MG63 (cell line): ENCODE measurements around the gene RNF212. TPM values are rescaled to one million over a fixed set of nuclear protein-coding genes. Genes with fewer than 3 reads are reported as not detected.

Experiments used
- DNase-seq: peaks from one replicate; pipeline ENCODE4 v3.0.0-alpha.2; 2020
- H3K27me3 ChIP-seq: fragments of 250-450 bp; sonication (Bioruptor Pico); 2 replicates; pipeline ENCODE4 v1.5.1; 2020; ENCODE audit warnings: mild to moderate bottlenecking, moderate library complexity
- H3K36me3 ChIP-seq: fragments of 250-450 bp; sonication (Bioruptor Pico); 2 replicates; pipeline ENCODE4 v1.5.1; 2020; ENCODE audit warnings: mild to moderate bottlenecking, moderate library complexity
- H3K4me3 ChIP-seq: fragments of 250-450 bp; sonication (Bioruptor Pico); 2 replicates; pipeline ENCODE4 v1.5.1; 2020; ENCODE audit warnings: mild to moderate bottlenecking, moderate library complexity
- H3K9me3 ChIP-seq: fragments of 250-450 bp; sonication (Bioruptor Pico); 2 replicates; pipeline ENCODE4 v1.5.1; 2020; ENCODE audit warnings: mild to moderate bottlenecking, moderate library complexity
- total RNA-seq: library from RNA; depleted of rRNA; stranded (reverse); fragments of >200 nt; shearing (Covaris generic); gene quantifications from 2 replicates; pipeline ENCODE4 v1.2.3, GENCODE V29; 2014; ENCODE audit warnings: low replicate concordance

The RNF212 gene
- total RNA-seq, 1 experiment from 2014 or later: not detected

GRCh38 chr4:1040344-1041146 is 72.8 kb downstream of the RNF212 start:
- Histone ChIP-seq H3K36me3 (no peaks in the 10 kb centered on the region), H3K4me3 (no peak overlapping the region), H3K9me3 (no peaks in the 10 kb centered on the region), H3K27me3 (no peaks in the 10 kb centered on the region)
- DNase-seq: no peak

- no peaks in the 10 kb centered on the region for H3K36me3 ChIP-seq
- peak; percentile 79 for DNase-seq
- no peaks in the 10 kb centered on the region for H3K27me3 ChIP-seq
- no peaks in the 10 kb centered on the region for H3K9me3 ChIP-seq
- H3K4me3 ChIP-seq: no peak overlapping the region
These were observed 73.6 kb downstream of the RNF212 start for GRCh38 chr4:1039493-1040343.

GRCh38 chr4:1038948-1039492 is 74.3 kb downstream of the RNF212 start:
- H3K36me3 ChIP-seq: no peaks in the 10 kb centered on the region
- no peak overlapping the region for H3K4me3 ChIP-seq
- no peak for DNase-seq
- no peaks in the 10 kb centered on the region for H3K9me3 ChIP-seq
- no peaks in the 10 kb centered on the region for H3K27me3 ChIP-seq

GRCh38 chr4:1036976-1037810 is 76.2 kb downstream of the RNF212 start:
- DNase-seq: no peak
- H3K36me3 ChIP-seq: no peaks in the 10 kb centered on the region
- H3K9me3 ChIP-seq: no peaks in the 10 kb centered on the region
- no peak overlapping the region for H3K4me3 ChIP-seq
- H3K27me3 ChIP-seq: no peaks in the 10 kb centered on the region

- H3K4me3 ChIP-seq: no peak overlapping the region
- H3K27me3 ChIP-seq: no peaks in the 10 kb centered on the region
- no peaks in the 10 kb centered on the region for H3K9me3 ChIP-seq
- no peak for DNase-seq
- H3K36me3 ChIP-seq: no peaks in the 10 kb centered on the region
These were observed 77.3 kb downstream of the RNF212 start for GRCh38 chr4:1036095-1036494.

- Histone ChIP-seq H3K27me3 (no peaks in the 10 kb centered on the region), H3K36me3 (no peaks in the 10 kb centered on the region), H3K9me3 (no peaks in the 10 kb centered on the region), H3K4me3 (peak overlapping the region; percentile 21)
- peak; percentile 66 for DNase-seq
These were observed 77.9 kb downstream of the RNF212 start for GRCh38 chr4:1035510-1035909.

- H3K36me3 ChIP-seq: no peaks in the 10 kb centered on the region
- H3K9me3 ChIP-seq: no peaks in the 10 kb centered on the region
- H3K4me3 ChIP-seq: peak overlapping the region; percentile 27
- peak; percentile 96 for DNase-seq
- H3K27me3 ChIP-seq: no peaks in the 10 kb centered on the region
These were observed 79.4 kb downstream of the RNF212 start for GRCh38 chr4:1033840-1034551.

GRCh38 chr4:1032861-1033260 is 80.5 kb downstream of the RNF212 start:
- Histone ChIP-seq H3K36me3 (no peaks in the 10 kb centered on the region), H3K4me3 (no peak overlapping the region), H3K9me3 (no peaks in the 10 kb centered on the region), H3K27me3 (no peaks in the 10 kb centered on the region)
- no peak for DNase-seq

GRCh38 chr4:1031956-1032795 is 81.2 kb downstream of the RNF212 start:
- Histone ChIP-seq H3K27me3 (no peaks in the 10 kb centered on the region), H3K4me3 (no peak overlapping the region), H3K9me3 (no peaks in the 10 kb centered on the region), H3K36me3 (no peaks in the 10 kb centered on the region)
- peak; percentile 58 for DNase-seq

- Histone ChIP-seq H3K9me3 (no peaks in the 10 kb centered on the region), H3K27me3 (no peaks in the 10 kb centered on the region), H3K4me3 (no peak overlapping the region), H3K36me3 (no peaks in the 10 kb centered on the region)
- DNase-seq: no peak
These were observed 82.0 kb downstream of the RNF212 start for GRCh38 chr4:1031346-1031745.

GRCh38 chr4:1030559-1030958 is 82.8 kb downstream of the RNF212 start:
- H3K27me3 ChIP-seq: no peaks in the 10 kb centered on the region
- H3K36me3 ChIP-seq: no peaks in the 10 kb centered on the region; the same call in 1 of the 2 replicates
- H3K9me3 ChIP-seq: no peaks in the 10 kb centered on the region
- no peak for DNase-seq
- no peak overlapping the region for H3K4me3 ChIP-seq

- DNase-seq: no peak
- no peaks in the 10 kb centered on the region for H3K27me3 ChIP-seq
- no peaks in the 10 kb centered on the region for H3K9me3 ChIP-seq
- no peak overlapping the region for H3K4me3 ChIP-seq
- H3K36me3 ChIP-seq: peaks cover 4% of the 10 kb centered on the region; the same call in 1 of the 2 replicates
These were observed 83.3 kb downstream of the RNF212 start for GRCh38 chr4:1030031-1030430.

- H3K9me3 ChIP-seq: no peaks in the 10 kb centered on the region
- H3K27me3 ChIP-seq: no peaks in the 10 kb centered on the region
- peaks cover 4% of the 10 kb centered on the region; the same call in 1 of the 2 replicates for H3K36me3 ChIP-seq
- DNase-seq: no peak
- no peak overlapping the region for H3K4me3 ChIP-seq
These were observed 83.8 kb downstream of the RNF212 start for GRCh38 chr4:1029529-1029928.

GRCh38 chr4:1028574-1029220 is 84.7 kb downstream of the RNF212 start:
- H3K4me3 ChIP-seq: no peak overlapping the region
- H3K36me3 ChIP-seq: peaks cover 4% of the 10 kb centered on the region; the same call in 1 of the 2 replicates
- H3K27me3 ChIP-seq: no peaks in the 10 kb centered on the region
- no peaks in the 10 kb centered on the region for H3K9me3 ChIP-seq
- DNase-seq: no peak

- no peak for DNase-seq
- H3K4me3 ChIP-seq: no peak overlapping the region
- H3K9me3 ChIP-seq: no peaks in the 10 kb centered on the region
- no peaks in the 10 kb centered on the region for H3K27me3 ChIP-seq
- H3K36me3 ChIP-seq: peaks cover 4% of the 10 kb centered on the region; the same call in 1 of the 2 replicates
These were observed 85.5 kb downstream of the RNF212 start for GRCh38 chr4:1027915-1028238.
